ENCODE results near the gene CHADL.

The CHADL gene

GRCh38 chr22:41254230-41254629 lies 13.5 kb upstream of the CHADL start:
- DNase-seq = no peak

GRCh38 chr22:41252365-41252764 lies 11.6 kb upstream of the CHADL start:
- peak in 1 of 2 donors; percentile 18 for DNase-seq

GRCh38 chr22:41250127-41250526 lies 9.4 kb upstream of the CHADL start:
- no peak for DNase-seq

- DNase-seq = no peak
Measured at GRCh38 chr22:41249442-41249841, 8.7 kb upstream of the CHADL start.

- no peak for DNase-seq
Measured at GRCh38 chr22:41248758-41249157, 8.0 kb upstream of the CHADL start.

GRCh38 chr22:41248314-41248713 lies 7.6 kb upstream of the CHADL start:
- DNase-seq = no peak

GRCh38 chr22:41247703-41248102 lies 7.0 kb upstream of the CHADL start:
- no peak for DNase-seq

- no peak for DNase-seq
Measured at GRCh38 chr22:41245917-41246499, 5.3 kb upstream of the CHADL start.

- DNase-seq = no peak
Measured at GRCh38 chr22:41243361-41243760, 2.6 kb upstream of the CHADL start.

GRCh38 chr22:41242396-41243117 lies 1.8 kb upstream of the CHADL start:
- DNase-seq = no peak

GRCh38 chr22:41241133-41241676 lies 474 bp upstream of the CHADL start:
- DNase-seq = no peak

GRCh38 chr22:41239443-41240128 lies 1.1 kb downstream of the CHADL start:
- no peak for DNase-seq

- DNase-seq = no peak
Measured at GRCh38 chr22:41238570-41239442, 1.9 kb downstream of the CHADL start.

GRCh38 chr22:41237707-41238569 lies 2.8 kb downstream of the CHADL start:
- DNase-seq = peak; percentile 52 to 63

- no peak for DNase-seq
Measured at GRCh38 chr22:41237036-41237706, 3.6 kb downstream of the CHADL start.

GRCh38 chr22:41234815-41235695 lies 5.7 kb downstream of the CHADL start:
- DNase-seq = no peak

GRCh38 chr22:41231369-41231768 lies 9.4 kb downstream of the CHADL start:
- no peak for DNase-seq

- DNase-seq = no peak
Measured at GRCh38 chr22:41230401-41230785, 10.3 kb downstream of the CHADL start.

GRCh38 chr22:41229730-41230400 lies 10.9 kb downstream of the CHADL start:
- DNase-seq = no peak

GRCh38 chr22:41229215-41229614 lies 11.5 kb downstream of the CHADL start:
- DNase-seq = no peak
